ENCODE measurements around the gene TOMM5. TPM values are rescaled to one million over a fixed set of nuclear protein-coding genes. Genes with fewer than 3 reads are reported as not detected.

TOMM5 gene
- total RNA-seq, 1 donor from 2014 or later = 72.0 TPM

- Histone ChIP-seq H3K4me1 (ENCODE audit: control insufficient read depth in 3 of 3, insufficient read depth in 3 of 3, low read length in 3 of 3) (no peaks in the 10 kb centered on the region), H3K36me3 (ENCODE audit: control insufficient read depth in 3 of 3, insufficient read depth in 3 of 3, low read length in 3 of 3) (no peaks in the 10 kb centered on the region), H3K27me3 (ENCODE audit: control insufficient read depth in 3 of 3, insufficient read depth in 3 of 3, low read length in 3 of 3) (no peaks in the 10 kb centered on the region), H3K9ac (ENCODE audit: low read depth in 1 of 3, low read length in 3 of 3) (no peak overlapping the region), H3K4me3 (ENCODE audit: low read length in 3 of 3) (no peak overlapping the region), H3K9me3 (ENCODE audit: control insufficient read depth in 3 of 3, low read length in 3 of 3) (no peaks in the 10 kb centered on the region), H3K27ac (ENCODE audit: low read depth, low read length) (no peak overlapping the region)
These were observed 33.4 kb upstream of the TOMM5 start for GRCh38 chr9:37625758-37626147.

GRCh38 chr9:37625036-37625757 is 32.8 kb upstream of the TOMM5 start:
- Histone ChIP-seq H3K27me3 (ENCODE audit: control insufficient read depth in 3 of 3, insufficient read depth in 3 of 3, low read length in 3 of 3) (no peaks in the 10 kb centered on the region), H3K9me3 (ENCODE audit: control insufficient read depth in 3 of 3, low read length in 3 of 3) (no peaks in the 10 kb centered on the region), H3K36me3 (ENCODE audit: control insufficient read depth in 3 of 3, insufficient read depth in 3 of 3, low read length in 3 of 3) (no peaks in the 10 kb centered on the region), H3K9ac (ENCODE audit: low read depth in 1 of 3, low read length in 3 of 3) (no peak overlapping the region), H3K27ac (ENCODE audit: low read depth, low read length) (no peak overlapping the region), H3K4me1 (ENCODE audit: control insufficient read depth in 3 of 3, insufficient read depth in 3 of 3, low read length in 3 of 3) (no peaks in the 10 kb centered on the region), H3K4me3 (ENCODE audit: low read length in 3 of 3) (no peak overlapping the region)

- H3K9ac ChIP-seq (ENCODE audit: low read depth in 1 of 3, low read length in 3 of 3) = no peak overlapping the region
- H3K36me3 ChIP-seq (ENCODE audit: control insufficient read depth in 3 of 3, insufficient read depth in 3 of 3, low read length in 3 of 3) = no peaks in the 10 kb centered on the region
- no peaks in the 10 kb centered on the region for H3K9me3 ChIP-seq (ENCODE audit: control insufficient read depth in 3 of 3, low read length in 3 of 3)
- no peaks in the 10 kb centered on the region for H3K4me1 ChIP-seq (ENCODE audit: control insufficient read depth in 3 of 3, insufficient read depth in 3 of 3, low read length in 3 of 3)
- no peak overlapping the region for H3K27ac ChIP-seq (ENCODE audit: low read depth, low read length)
- no peaks in the 10 kb centered on the region for H3K27me3 ChIP-seq (ENCODE audit: control insufficient read depth in 3 of 3, insufficient read depth in 3 of 3, low read length in 3 of 3)
- H3K4me3 ChIP-seq (ENCODE audit: low read length in 3 of 3) = no peak overlapping the region
These were observed 31.7 kb upstream of the TOMM5 start for GRCh38 chr9:37624073-37624472.

DNA sequence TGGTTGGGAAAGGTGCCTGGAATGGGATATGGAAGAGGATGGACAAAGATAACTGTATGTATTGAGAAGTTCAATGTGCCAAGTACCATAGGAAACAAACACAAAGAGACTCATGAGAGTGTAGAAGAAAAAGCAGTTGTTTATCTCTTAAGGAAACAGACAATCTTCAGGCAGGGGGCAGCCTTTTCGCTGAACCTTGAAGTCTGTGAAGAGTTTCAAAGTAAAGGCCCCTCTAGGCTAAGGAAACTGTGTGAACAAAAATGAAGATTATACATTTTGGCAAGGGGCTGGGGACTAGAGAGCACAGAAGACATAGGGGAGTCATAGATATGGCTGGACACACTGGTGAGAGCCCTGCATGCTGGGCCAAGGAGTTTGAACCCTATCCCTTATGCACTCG is 30.9 kb upstream of the TOMM5 start:
- H3K36me3 ChIP-seq (ENCODE audit: control insufficient read depth in 3 of 3, insufficient read depth in 3 of 3, low read length in 3 of 3) = no peaks in the 10 kb centered on the region
- no peaks in the 10 kb centered on the region for H3K9me3 ChIP-seq (ENCODE audit: control insufficient read depth in 3 of 3, low read length in 3 of 3)
- H3K27me3 ChIP-seq (ENCODE audit: control insufficient read depth in 3 of 3, insufficient read depth in 3 of 3, low read length in 3 of 3) = no peaks in the 10 kb centered on the region
- no peaks in the 10 kb centered on the region for H3K4me1 ChIP-seq (ENCODE audit: control insufficient read depth in 3 of 3, insufficient read depth in 3 of 3, low read length in 3 of 3)
- H3K9ac ChIP-seq (ENCODE audit: low read depth in 1 of 3, low read length in 3 of 3) = no peak overlapping the region
- H3K4me3 ChIP-seq (ENCODE audit: low read length in 3 of 3) = no peak overlapping the region
- H3K27ac ChIP-seq (ENCODE audit: low read depth, low read length) = no peak overlapping the region

DNA sequence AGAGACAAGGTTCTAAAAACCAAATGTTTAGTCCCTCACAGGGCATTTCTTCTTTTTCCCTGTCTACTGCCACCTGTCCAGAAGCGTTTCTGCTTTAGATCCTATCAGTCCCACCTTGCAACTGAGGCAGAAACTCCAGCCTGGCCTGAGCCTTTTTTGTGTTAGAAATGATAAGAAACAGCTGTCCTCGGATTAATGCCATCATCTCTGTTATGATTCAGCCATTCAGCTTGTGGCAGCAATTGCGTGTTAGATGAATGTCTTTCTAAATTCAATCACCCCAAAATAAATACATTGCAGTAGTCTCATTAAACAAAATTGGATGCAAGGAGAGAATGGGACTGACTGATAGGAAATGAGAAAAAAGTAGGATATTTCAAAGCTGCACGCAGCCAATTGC is 30.1 kb upstream of the TOMM5 start:
- H3K27ac ChIP-seq (ENCODE audit: low read depth, low read length) = no peak overlapping the region
- H3K4me3 ChIP-seq (ENCODE audit: low read length in 3 of 3) = no peak overlapping the region
- H3K9ac ChIP-seq (ENCODE audit: low read depth in 1 of 3, low read length in 3 of 3) = no peak overlapping the region
- no peaks in the 10 kb centered on the region for H3K9me3 ChIP-seq (ENCODE audit: control insufficient read depth in 3 of 3, low read length in 3 of 3)
- H3K4me1 ChIP-seq (ENCODE audit: control insufficient read depth in 3 of 3, insufficient read depth in 3 of 3, low read length in 3 of 3) = no peaks in the 10 kb centered on the region
- no peaks in the 10 kb centered on the region for H3K36me3 ChIP-seq (ENCODE audit: control insufficient read depth in 3 of 3, insufficient read depth in 3 of 3, low read length in 3 of 3)
- no peaks in the 10 kb centered on the region for H3K27me3 ChIP-seq (ENCODE audit: control insufficient read depth in 3 of 3, insufficient read depth in 3 of 3, low read length in 3 of 3)

DNA sequence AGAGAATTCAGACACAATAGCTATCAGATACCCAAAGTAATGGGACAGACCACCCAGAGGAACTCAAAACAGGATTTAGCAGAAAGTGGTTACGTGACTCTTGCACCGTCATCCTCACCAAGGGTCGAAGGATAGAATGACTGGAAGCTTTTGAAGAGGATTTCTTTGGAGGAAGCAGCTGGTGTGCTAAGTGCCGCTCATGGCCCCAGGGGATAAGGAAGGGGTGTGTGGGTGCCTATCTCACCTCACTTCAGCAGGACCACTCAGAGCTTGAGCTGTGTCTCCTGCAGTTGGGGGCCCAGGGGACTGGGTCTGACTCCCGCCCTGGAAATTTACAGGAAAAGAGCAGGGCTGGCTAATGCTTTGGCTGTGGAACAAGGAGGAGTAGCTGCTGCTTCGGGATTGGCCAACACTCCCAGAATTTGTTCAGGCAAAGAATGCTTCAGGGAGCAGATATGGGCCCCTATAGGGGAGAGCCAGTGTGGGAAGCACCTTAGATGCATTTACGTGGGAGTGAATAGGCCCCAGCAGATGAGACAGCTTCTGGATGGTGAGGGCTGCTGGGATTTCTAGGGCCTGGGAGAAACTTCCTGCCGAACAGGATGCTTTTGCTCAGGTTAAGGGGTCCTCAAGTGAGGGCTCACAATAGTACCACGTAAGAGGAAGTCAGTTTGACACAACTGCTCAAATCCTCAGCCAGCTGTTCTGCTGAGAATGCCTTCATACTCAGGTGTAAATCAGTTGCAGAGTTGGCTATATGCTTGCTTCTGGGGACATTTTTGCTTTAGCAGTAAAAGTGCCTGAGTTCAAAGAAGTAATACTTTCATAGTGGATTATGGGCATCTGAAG is 29.1 kb upstream of the TOMM5 start:
- H3K9ac ChIP-seq (ENCODE audit: low read depth in 1 of 3, low read length in 3 of 3) = no peak overlapping the region
- no peak overlapping the region for H3K27ac ChIP-seq (ENCODE audit: low read depth, low read length)
- H3K9me3 ChIP-seq (ENCODE audit: control insufficient read depth in 3 of 3, low read length in 3 of 3) = no peaks in the 10 kb centered on the region
- no peak overlapping the region for H3K4me3 ChIP-seq (ENCODE audit: low read length in 3 of 3)
- H3K4me1 ChIP-seq (ENCODE audit: control insufficient read depth in 3 of 3, insufficient read depth in 3 of 3, low read length in 3 of 3) = no peaks in the 10 kb centered on the region
- H3K36me3 ChIP-seq (ENCODE audit: control insufficient read depth in 3 of 3, insufficient read depth in 3 of 3, low read length in 3 of 3) = no peaks in the 10 kb centered on the region
- H3K27me3 ChIP-seq (ENCODE audit: control insufficient read depth in 3 of 3, insufficient read depth in 3 of 3, low read length in 3 of 3) = no peaks in the 10 kb centered on the region

DNA sequence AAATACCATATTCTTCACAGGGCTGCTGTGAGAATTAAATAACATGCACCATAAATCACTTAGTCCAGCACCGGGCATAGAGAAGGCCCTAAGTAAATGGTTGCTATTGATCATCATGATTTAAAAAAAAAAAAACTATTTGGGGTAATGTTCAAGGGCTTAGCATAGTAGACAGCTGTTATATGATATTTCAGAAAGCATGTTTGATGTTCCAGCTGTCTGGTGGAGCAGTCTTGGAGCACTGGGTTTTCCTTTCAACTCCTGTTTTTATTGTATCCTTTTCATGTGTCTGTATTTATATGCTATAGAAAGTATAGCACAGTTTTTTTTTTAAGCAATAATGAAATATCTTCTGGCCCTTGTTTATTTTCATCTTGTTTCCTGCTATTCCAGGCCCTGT is 28.0 kb upstream of the TOMM5 start:
- Histone ChIP-seq H3K9ac (ENCODE audit: low read depth in 1 of 3, low read length in 3 of 3) (no peak overlapping the region), H3K4me1 (ENCODE audit: control insufficient read depth in 3 of 3, insufficient read depth in 3 of 3, low read length in 3 of 3) (no peaks in the 10 kb centered on the region), H3K4me3 (ENCODE audit: low read length in 3 of 3) (no peak overlapping the region), H3K9me3 (ENCODE audit: control insufficient read depth in 3 of 3, low read length in 3 of 3) (no peaks in the 10 kb centered on the region), H3K27ac (ENCODE audit: low read depth, low read length) (no peak overlapping the region), H3K36me3 (ENCODE audit: control insufficient read depth in 3 of 3, insufficient read depth in 3 of 3, low read length in 3 of 3) (no peaks in the 10 kb centered on the region), H3K27me3 (ENCODE audit: control insufficient read depth in 3 of 3, insufficient read depth in 3 of 3, low read length in 3 of 3) (no peaks in the 10 kb centered on the region)

- Histone ChIP-seq H3K9ac (ENCODE audit: low read depth in 1 of 3, low read length in 3 of 3) (no peak overlapping the region), H3K27me3 (ENCODE audit: control insufficient read depth in 3 of 3, insufficient read depth in 3 of 3, low read length in 3 of 3) (no peaks in the 10 kb centered on the region), H3K36me3 (ENCODE audit: control insufficient read depth in 3 of 3, insufficient read depth in 3 of 3, low read length in 3 of 3) (no peaks in the 10 kb centered on the region), H3K4me1 (ENCODE audit: control insufficient read depth in 3 of 3, insufficient read depth in 3 of 3, low read length in 3 of 3) (no peaks in the 10 kb centered on the region), H3K9me3 (ENCODE audit: control insufficient read depth in 3 of 3, low read length in 3 of 3) (no peaks in the 10 kb centered on the region), H3K4me3 (ENCODE audit: low read length in 3 of 3) (no peak overlapping the region), H3K27ac (ENCODE audit: low read depth, low read length) (no peak overlapping the region)
These were observed 27.4 kb upstream of the TOMM5 start for GRCh38 chr9:37619806-37620205.

DNA sequence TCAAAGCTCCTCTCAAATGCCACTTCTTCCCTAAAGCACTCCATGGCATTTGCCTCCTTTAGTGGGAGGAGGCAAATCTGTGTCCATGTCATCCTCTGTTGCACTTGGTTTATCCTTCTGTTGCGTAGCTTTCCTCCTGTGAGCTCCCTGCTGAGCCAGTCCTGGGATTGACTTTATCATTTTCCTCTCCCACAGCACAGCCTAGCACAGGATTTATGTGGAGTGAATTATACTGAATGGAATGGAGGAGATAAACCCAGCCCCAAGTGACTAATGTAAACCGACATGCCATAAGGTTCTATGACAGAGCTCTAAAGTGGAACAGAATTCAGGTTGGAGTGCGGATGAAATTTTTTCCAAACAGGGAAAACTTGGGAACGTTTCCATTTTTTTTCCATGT is 26.4 kb upstream of the TOMM5 start:
- no peaks in the 10 kb centered on the region for H3K9me3 ChIP-seq (ENCODE audit: control insufficient read depth in 3 of 3, low read length in 3 of 3)
- no peak overlapping the region for H3K9ac ChIP-seq (ENCODE audit: low read depth in 1 of 3, low read length in 3 of 3)
- H3K36me3 ChIP-seq (ENCODE audit: control insufficient read depth in 3 of 3, insufficient read depth in 3 of 3, low read length in 3 of 3) = no peaks in the 10 kb centered on the region
- H3K27ac ChIP-seq (ENCODE audit: low read depth, low read length) = no peak overlapping the region
- H3K4me3 ChIP-seq (ENCODE audit: low read length in 3 of 3) = no peak overlapping the region
- H3K4me1 ChIP-seq (ENCODE audit: control insufficient read depth in 3 of 3, insufficient read depth in 3 of 3, low read length in 3 of 3) = no peaks in the 10 kb centered on the region
- H3K27me3 ChIP-seq (ENCODE audit: control insufficient read depth in 3 of 3, insufficient read depth in 3 of 3, low read length in 3 of 3) = no peaks in the 10 kb centered on the region

DNA sequence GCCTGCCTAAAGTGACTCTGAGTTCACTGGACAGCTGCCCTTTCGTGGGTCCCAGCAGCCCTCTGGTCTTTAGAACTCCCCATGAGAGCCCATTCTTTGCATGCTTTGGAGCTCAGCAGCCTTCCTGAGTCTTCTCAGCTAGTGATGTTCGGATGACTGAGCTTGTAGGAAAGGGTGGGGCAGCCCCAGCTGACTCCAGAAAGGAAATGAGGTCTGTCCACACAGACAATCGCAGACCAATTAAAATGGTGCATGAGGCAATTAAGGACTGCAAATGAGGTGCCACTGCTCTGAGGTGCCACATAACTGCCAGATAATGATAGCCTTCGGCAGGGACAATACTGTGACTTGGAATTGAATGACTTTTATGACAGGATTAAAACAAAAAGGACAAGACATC is 25.4 kb upstream of the TOMM5 start:
- Histone ChIP-seq H3K4me1 (ENCODE audit: control insufficient read depth in 3 of 3, insufficient read depth in 3 of 3, low read length in 3 of 3) (no peaks in the 10 kb centered on the region), H3K9me3 (ENCODE audit: control insufficient read depth in 3 of 3, low read length in 3 of 3) (no peaks in the 10 kb centered on the region), H3K27ac (ENCODE audit: low read depth, low read length) (no peak overlapping the region), H3K27me3 (ENCODE audit: control insufficient read depth in 3 of 3, insufficient read depth in 3 of 3, low read length in 3 of 3) (no peaks in the 10 kb centered on the region), H3K36me3 (ENCODE audit: control insufficient read depth in 3 of 3, insufficient read depth in 3 of 3, low read length in 3 of 3) (no peaks in the 10 kb centered on the region), H3K4me3 (ENCODE audit: low read length in 3 of 3) (no peak overlapping the region), H3K9ac (ENCODE audit: low read depth in 1 of 3, low read length in 3 of 3) (no peak overlapping the region)
